GM18517 (cell line): ENCODE data around the gene SYNDIG1.
"Not testable (repeated sequence)": the region's sequence is repeated elsewhere in the genome, so short reads cannot be mapped to it uniquely, and the experiment has no call there.

Source experiments
- ATAC-seq: cut with Tn5 transposase; IDR thresholded peaks from one replicate; pipeline ENCODE4 v1.9.1; 2021; ENCODE audit warnings: mild to moderate bottlenecking, moderate library complexity; ENCODE audit not compliant: unreplicated experiment

Gene SYNDIG1

GRCh38 chr20:24605937-24606455, 136.6 kb downstream of the SYNDIG1 start:
- ATAC-seq: no peak

- no peak for ATAC-seq
These were observed 138.0 kb downstream of the SYNDIG1 start for GRCh38 chr20:24607402-24607801.

- peak; percentile 75 for ATAC-seq
These were observed 139.7 kb downstream of the SYNDIG1 start for GRCh38 chr20:24608926-24609667.

- no peak for ATAC-seq
These were observed 140.3 kb downstream of the SYNDIG1 start for GRCh38 chr20:24609757-24610156.

- no peak for ATAC-seq
These were observed 141.1 kb downstream of the SYNDIG1 start for GRCh38 chr20:24610341-24611115.

GRCh38 chr20:24611360-24612140, 142.1 kb downstream of the SYNDIG1 start:
- no peak for ATAC-seq

GRCh38 chr20:24612799-24613775, 143.7 kb downstream of the SYNDIG1 start:
- ATAC-seq: no peak

- no peak for ATAC-seq
These were observed 144.9 kb downstream of the SYNDIG1 start for GRCh38 chr20:24614341-24614740.

GRCh38 chr20:24615353-24615752, 145.9 kb downstream of the SYNDIG1 start:
- no peak for ATAC-seq

GRCh38 chr20:24616258-24617079, 147.0 kb downstream of the SYNDIG1 start:
- ATAC-seq: no peak

GRCh38 chr20:24617080-24617432, 147.6 kb downstream of the SYNDIG1 start:
- ATAC-seq: no peak

GRCh38 chr20:24617757-24618450, 148.5 kb downstream of the SYNDIG1 start:
- ATAC-seq: no peak

- ATAC-seq: no peak
These were observed 149.3 kb downstream of the SYNDIG1 start for GRCh38 chr20:24618739-24619138.

GRCh38 chr20:24619212-24619611, 149.8 kb downstream of the SYNDIG1 start:
- no peak for ATAC-seq

- ATAC-seq: no peak
These were observed 151.6 kb downstream of the SYNDIG1 start for GRCh38 chr20:24620937-24621519.

GRCh38 chr20:24622856-24623255, 153.4 kb downstream of the SYNDIG1 start:
- no peak for ATAC-seq

GRCh38 chr20:24626141-24626540, 156.7 kb downstream of the SYNDIG1 start:
- not testable (repeated sequence) for ATAC-seq

- ATAC-seq: no peak
These were observed 157.9 kb downstream of the SYNDIG1 start for GRCh38 chr20:24627291-24627690.
